Activated T-helper 1 cell treated with Interleukin-2 at 50 U/mL for 16 hours (primary cell): ENCODE results near the gene PLXND1.
"Not testable (repeated sequence)": the region's sequence is repeated elsewhere in the genome, so short reads cannot be mapped to it uniquely, and the experiment has no call there.

Experiments used
- DNase-seq: peaks from one replicate; pipeline ENCODE4 v3.0.0-alpha.2; 2020; ENCODE audit warnings: low read depth

Gene PLXND1, protein sequence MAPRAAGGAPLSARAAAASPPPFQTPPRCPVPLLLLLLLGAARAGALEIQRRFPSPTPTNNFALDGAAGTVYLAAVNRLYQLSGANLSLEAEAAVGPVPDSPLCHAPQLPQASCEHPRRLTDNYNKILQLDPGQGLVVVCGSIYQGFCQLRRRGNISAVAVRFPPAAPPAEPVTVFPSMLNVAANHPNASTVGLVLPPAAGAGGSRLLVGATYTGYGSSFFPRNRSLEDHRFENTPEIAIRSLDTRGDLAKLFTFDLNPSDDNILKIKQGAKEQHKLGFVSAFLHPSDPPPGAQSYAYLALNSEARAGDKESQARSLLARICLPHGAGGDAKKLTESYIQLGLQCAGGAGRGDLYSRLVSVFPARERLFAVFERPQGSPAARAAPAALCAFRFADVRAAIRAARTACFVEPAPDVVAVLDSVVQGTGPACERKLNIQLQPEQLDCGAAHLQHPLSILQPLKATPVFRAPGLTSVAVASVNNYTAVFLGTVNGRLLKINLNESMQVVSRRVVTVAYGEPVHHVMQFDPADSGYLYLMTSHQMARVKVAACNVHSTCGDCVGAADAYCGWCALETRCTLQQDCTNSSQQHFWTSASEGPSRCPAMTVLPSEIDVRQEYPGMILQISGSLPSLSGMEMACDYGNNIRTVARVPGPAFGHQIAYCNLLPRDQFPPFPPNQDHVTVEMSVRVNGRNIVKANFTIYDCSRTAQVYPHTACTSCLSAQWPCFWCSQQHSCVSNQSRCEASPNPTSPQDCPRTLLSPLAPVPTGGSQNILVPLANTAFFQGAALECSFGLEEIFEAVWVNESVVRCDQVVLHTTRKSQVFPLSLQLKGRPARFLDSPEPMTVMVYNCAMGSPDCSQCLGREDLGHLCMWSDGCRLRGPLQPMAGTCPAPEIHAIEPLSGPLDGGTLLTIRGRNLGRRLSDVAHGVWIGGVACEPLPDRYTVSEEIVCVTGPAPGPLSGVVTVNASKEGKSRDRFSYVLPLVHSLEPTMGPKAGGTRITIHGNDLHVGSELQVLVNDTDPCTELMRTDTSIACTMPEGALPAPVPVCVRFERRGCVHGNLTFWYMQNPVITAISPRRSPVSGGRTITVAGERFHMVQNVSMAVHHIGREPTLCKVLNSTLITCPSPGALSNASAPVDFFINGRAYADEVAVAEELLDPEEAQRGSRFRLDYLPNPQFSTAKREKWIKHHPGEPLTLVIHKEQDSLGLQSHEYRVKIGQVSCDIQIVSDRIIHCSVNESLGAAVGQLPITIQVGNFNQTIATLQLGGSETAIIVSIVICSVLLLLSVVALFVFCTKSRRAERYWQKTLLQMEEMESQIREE (N-terminal part only)

DNA sequence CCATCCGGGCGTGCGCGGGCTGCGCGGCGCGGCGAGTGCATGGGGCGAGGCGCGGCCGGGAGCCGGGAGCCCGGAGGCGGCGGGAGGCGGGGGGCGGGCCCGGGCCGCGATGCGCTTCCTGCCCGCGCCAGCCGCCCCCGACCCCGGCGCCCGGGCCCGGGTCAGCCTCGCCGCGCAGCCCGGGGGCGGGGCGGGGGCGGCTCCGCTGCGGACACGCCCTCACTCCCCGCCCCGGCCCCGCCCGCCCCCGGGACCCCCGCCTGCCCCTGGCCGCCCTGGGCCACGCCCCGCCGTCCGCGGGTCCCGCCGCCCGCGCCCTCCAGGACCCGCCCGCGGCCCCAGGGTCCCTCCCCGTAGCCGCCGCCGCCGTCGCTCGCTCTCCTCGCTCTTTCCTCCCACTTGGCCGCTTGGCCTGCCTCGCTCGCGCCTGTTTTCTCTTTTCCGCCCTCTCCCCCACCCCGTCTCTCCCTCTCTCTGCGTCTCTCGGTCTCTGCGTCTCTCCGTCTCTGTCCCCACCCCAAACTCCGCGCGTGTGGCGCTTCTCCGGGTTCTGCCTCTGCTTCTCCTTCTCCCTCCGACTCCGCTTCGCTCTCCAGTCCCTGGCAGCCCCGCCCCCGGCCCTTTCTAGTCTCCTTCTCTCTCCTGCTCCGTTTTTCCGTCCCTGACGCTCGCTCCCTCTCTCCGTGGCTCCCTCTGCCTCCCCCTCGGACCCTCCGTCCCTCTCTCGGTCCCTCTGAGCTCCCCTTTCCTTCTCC is at the start of gene PLXND1:
Gene PLXND1, minus strand, starts transcription at position 41 of the 755 bp plus-strand sequence. Its CDS starts 37 bp downstream, at position 4.
- peak; percentile 38 for DNase-seq

DNA sequence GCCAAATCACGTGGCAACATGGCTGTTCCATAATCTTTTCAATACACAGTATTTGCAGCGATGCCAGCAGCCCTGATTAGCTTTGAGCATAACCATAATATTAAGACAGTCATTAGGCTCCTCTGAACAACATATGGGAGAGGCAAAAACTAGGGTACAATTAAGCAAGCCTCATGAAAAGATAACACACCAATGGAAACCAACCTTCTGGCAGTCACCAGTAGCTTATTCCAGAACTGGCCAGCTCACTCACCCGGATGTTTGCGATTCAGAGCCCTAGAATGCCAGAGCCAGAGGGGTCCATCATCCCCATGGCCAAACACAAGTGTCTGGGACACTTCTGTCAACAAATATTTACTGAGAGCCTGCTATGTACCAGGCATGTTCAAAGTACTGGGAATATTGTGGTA is 48.8 kb upstream of the PLXND1 start:
- no peak for DNase-seq

DNA sequence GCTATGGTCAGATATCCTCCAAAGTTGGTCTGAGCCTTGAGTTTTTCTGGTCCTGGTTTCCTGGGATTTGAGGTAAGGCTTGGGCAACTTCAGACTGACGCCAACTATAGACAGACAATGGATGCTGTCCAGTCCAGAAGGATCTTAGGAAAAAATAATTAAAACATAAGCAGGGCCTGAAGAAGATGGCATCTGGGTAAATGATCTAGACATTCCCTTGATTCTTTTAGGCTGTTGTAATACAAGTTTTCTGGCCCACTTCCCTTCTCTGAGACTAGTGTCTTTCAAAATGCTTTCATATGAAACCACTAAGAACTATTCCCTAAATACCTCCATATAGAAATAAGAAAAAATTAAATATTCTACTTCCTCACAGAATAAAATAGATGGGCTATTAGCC is 47.7 kb upstream of the PLXND1 start:
- no peak for DNase-seq

DNA sequence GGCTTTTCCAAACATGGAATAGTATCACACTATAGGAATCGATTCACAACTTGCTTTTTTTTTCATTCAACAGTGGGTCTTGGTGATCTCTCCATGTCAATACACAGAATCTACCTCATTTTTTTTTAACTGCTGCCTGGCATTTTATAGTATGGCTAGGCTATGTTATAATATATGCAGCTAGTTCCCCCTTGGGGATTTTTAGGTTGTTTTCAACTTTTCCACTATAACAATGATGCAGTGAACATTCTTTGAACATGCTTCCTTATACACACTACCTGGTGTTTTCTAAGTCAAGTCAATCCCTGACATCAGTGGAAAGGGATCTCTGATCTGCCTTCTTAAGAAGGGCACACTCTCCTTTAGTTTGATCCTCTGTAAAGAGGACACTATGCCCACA is 46.5 kb upstream of the PLXND1 start:
- no peak for DNase-seq

DNA sequence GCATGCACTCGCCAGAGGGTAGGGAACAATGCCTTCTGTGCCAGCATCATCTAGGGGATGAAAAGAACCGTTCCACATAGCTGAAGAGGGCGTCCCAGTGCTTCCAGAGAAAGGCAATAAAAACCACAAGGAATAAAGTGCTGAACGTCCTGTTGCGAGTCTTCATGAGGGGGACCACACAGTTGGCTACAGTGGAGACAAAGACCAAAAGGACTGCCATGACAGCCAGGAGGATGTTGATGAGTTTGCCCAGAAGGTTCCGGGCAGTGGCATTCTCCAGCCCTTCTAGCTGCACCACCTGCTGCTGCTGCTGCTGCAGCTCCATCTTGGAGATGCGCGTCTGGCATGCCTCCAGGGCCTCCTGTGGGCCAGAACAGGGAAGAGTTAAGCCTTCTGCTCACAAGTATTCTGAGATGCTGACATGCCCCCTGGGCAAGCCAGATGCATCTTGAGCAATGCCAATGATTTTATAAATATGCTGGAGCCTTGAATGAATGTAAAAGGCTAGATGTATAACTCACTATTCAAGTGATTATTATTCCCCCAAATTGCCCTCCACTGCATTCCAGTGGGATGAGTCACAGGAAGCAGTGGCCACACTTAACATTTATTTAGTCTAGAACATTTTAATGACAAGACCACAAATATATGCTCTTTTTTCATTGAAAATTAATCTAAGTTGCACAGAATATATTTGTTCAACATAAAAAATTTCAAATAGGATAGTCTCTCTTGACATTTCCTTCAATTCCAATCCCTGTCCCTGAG is 45.1 kb upstream of the PLXND1 start:
- DNase-seq = no peak

- DNase-seq = no peak
Observed at GRCh38 chr3:129650256-129650872, 43.9 kb upstream of the PLXND1 start.

DNA sequence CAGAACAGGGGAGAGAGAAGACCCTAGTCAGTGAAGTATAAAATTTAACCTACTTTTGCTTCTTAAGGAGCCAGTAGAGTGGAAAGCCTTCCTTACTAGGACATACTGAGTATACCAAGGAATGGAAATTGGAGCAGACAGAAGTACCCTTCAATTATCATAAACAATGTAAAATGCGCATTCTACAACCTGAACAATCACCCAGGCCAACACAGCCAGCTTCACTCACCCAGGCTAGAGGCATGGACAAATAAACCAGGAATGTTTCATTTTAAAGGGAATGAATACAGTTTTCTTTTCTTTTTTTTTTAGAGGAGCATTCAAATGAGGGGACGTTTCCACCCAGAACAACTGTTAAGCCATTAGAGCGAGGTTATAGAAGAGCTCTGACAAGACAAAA is 41.9 kb upstream of the PLXND1 start:
- DNase-seq = no peak

DNA sequence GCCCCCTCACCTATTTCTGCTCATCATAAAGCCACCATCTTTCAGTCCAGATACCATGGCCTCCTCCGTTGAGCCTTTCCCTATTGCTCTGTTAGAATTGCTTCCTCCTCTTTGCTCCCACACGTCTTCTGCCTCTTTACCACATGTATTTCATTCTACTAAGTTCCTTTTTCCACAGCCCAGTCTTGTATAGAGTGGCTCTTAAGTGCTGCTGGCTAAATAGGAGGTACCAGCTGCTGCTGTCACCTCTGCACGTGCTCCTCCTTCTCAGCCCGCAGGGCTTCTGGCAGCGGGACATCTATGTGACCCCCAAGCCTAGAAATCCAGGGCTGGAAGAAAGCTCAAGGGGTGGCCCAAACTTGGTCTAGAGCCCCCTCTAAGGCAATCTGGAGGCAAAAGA is 38.8 kb upstream of the PLXND1 start:
- DNase-seq = no peak

- no peak for DNase-seq
Observed at GRCh38 chr3:129644836-129645235, 38.4 kb upstream of the PLXND1 start.

- not testable (repeated sequence) for DNase-seq
Observed at GRCh38 chr3:129641567-129642260, 35.2 kb upstream of the PLXND1 start.

DNA sequence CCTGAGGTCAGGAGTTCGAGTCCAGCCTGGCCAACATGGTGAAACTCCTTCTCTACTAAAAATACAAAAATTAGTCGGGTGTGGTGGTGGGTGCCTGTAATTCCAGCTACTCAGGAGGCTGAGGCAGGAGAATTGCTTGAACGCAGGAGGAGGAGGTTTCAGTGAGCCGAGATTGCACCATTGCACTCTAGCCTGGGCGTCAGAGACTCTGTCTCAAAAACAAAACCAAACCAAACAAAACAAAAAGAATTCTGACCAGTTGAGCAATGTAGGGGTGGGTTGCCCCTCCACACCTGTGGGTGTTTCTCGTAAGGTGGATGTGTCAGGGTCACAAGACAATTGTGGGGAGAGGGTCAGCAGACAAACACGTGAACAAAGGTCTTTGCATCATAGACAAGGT is 34.5 kb upstream of the PLXND1 start:
- DNase-seq = not testable (repeated sequence)

- DNase-seq = no peak
Observed at GRCh38 chr3:129638481-129638880, 32.0 kb upstream of the PLXND1 start.

GRCh38 chr3:129636082-129636481 is 29.6 kb upstream of the PLXND1 start:
- DNase-seq = no peak

GRCh38 chr3:129635656-129636055 is 29.2 kb upstream of the PLXND1 start:
- DNase-seq = no peak

GRCh38 chr3:129633751-129634481 is 27.4 kb upstream of the PLXND1 start:
- DNase-seq = no peak

DNA sequence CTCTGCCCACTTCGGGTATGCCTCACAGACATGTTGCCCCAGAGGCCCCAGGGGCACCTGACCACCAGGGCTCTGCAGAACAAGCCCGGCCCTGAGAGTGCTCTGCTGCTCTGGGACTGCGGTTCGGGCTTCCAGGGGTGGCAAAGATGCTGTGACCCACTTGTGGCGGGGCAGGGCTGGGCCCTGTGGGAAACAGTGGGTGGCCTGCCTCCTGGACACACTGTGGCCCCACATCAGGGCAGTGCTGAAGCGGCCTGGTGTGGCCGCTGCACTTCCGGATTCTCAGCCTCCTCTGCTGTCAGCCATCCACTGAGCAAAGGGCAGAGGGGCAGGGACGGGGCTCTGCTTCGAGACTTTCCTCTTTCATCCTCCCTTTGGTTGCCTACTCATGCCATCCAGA is 26.5 kb upstream of the PLXND1 start:
- DNase-seq = no peak

- DNase-seq = no peak
Observed at GRCh38 chr3:129632556-129632955, 26.1 kb upstream of the PLXND1 start.

- no peak for DNase-seq
Observed at GRCh38 chr3:129632056-129632455, 25.6 kb upstream of the PLXND1 start.

DNA sequence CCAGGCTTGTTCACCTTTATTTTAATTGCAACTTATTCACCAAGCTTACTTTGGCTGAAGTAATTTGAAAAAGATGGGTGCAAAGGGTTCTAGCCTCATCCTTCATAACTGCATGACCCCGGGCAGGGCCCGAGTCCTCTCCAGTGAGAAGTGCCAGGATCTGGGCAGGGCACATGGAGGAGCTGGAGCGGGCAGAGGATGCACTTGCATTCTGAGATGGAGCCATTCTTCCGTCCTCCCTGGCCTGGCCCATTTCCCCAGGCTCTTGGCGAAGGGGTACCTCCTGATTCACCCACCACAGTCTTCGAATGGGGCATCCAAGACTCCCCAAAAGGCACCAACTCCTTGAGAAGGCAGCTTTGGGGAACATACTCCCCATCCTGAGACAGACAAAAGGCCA is 22.5 kb upstream of the PLXND1 start:
- no peak for DNase-seq
